ENCODE measurements around the gene ZIC5.

DNA sequence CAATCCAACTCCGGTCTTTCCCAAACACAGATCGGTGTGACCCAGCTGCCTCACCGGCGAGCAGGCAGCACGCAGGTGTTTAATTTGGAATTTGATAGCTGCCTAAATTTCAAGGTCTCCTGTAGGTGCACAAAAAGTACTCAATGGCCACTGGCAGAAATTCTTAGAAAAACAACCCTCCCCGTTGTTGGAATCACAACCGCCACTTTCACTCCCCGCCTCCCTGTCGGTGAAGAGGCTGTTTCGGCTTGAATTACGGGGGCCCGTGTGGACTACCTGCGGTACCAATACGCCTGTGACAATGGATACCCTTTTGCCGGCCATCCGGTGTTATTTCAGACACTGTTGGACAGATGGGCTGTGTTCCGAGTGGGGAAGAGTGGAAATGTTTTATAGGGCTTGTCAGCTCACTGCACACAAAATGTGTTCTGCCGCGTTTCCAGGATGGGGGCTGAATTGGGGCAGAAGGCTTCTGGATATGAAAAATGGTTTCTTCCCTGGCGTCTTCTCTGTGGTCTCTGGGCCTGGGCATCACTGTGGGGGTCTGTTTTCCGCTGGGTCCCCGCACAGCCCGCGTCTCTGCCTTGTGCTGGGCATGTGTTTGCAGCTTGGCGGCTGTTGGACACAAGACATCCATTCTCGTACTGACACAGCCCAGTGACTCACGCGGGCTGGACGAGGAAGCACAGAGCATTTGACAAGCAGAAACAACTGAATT is 45.4 kb downstream of the ZIC5 start:
- TF ChIP-seq, protein P1, sequence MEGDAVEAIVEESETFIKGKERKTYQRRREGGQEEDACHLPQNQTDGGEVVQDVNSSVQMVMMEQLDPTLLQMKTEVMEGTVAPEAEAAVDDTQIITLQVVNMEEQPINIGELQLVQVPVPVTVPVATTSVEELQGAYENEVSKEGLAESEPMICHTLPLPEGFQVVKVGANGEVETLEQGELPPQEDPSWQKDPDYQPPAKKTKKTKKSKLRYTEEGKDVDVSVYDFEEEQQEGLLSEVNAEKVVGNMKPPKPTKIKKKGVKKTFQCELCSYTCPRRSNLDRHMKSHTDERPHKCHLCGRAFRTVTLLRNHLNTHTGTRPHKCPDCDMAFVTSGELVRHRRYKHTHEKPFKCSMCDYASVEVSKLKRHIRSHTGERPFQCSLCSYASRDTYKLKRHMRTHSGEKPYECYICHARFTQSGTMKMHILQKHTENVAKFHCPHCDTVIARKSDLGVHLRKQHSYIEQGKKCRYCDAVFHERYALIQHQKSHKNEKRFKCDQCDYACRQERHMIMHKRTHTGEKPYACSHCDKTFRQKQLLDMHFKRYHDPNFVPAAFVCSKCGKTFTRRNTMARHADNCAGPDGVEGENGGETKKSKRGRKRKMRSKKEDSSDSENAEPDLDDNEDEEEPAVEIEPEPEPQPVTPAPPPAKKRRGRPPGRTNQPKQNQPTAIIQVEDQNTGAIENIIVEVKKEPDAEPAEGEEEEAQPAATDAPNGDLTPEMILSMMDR (IDR thresholded peaks at IDR 0.05), result no peak
- no peak for TF ChIP-seq POLR2AphosphoS5 (IDR thresholded peaks at IDR 0.05)
- TF ChIP-seq POLR2A (IDR thresholded peaks at IDR 0.05), result no peak
